Liver (tissue), 9 donors: ENCODE results near the gene ZSCAN2. TPM values are rescaled to one million over a fixed set of nuclear protein-coding genes. Genes with fewer than 3 reads are reported as not detected.

Experiments
- DNase-seq: peaks from one replicate; pipeline ENCODE4 v3.0.0-alpha.2; 2017; ENCODE audit warnings: low spot score
- H3K27ac ChIP-seq, 2 donors: one replicate each; pipeline ENCODE4 v1.7.0; 2013; ENCODE audit warnings: inconsistent platforms in 2 of 2, low read length in 2 of 2, control low read depth in 1 of 2, low read depth in 1 of 2, mild to moderate bottlenecking in 1 of 2
- H3K27me3 ChIP-seq, 4 donors: one replicate each; pipeline versions ENCODE4 v1.6.1 to v1.7.0; 2013; ENCODE audit warnings: low read length in 3 of 4, inconsistent platforms in 1 of 4, mild to moderate bottlenecking in 1 of 4, moderate library complexity in 1 of 4; ENCODE audit not compliant: control insufficient read depth in 4 of 4, insufficient read depth in 4 of 4
- H3K36me3 ChIP-seq, 4 donors: one replicate each; pipeline versions ENCODE4 v1.6.1 to v1.7.0; 2013; ENCODE audit warnings: low read length in 3 of 4, mild to moderate bottlenecking in 3 of 4, low read depth in 1 of 4, moderate library complexity in 1 of 4; ENCODE audit not compliant: control insufficient read depth in 4 of 4, insufficient read depth in 3 of 4
- H3K4me1 ChIP-seq, 4 donors: one replicate each; pipeline versions ENCODE4 v1.6.1 to v1.7.0; 2013; ENCODE audit warnings: low read length in 3 of 4, mild to moderate bottlenecking in 3 of 4, moderate library complexity in 1 of 4; ENCODE audit not compliant: control insufficient read depth in 4 of 4, insufficient read depth in 4 of 4
- H3K4me3 ChIP-seq, 3 donors: one replicate each; pipeline versions ENCODE4 v1.6.1 to v1.7.0; 2013; ENCODE audit warnings: low read length in 3 of 3, control low read depth in 1 of 3, low read depth in 1 of 3, mild to moderate bottlenecking in 1 of 3
- H3K9ac ChIP-seq, 2 donors: one replicate each; pipeline ENCODE4 v1.7.0; 2013; ENCODE audit warnings: low read length in 2 of 2, mild to moderate bottlenecking in 2 of 2, moderate library complexity in 2 of 2, control low read depth in 1 of 2, low read depth in 1 of 2
- H3K9me3 ChIP-seq, 4 donors: one replicate each; pipeline versions ENCODE4 v1.6.1 to v1.7.0; 2013; ENCODE audit warnings: low read length in 3 of 4; ENCODE audit not compliant: control insufficient read depth in 4 of 4
- ATF3 ChIP-seq: IDR thresholded peaks from 2 replicates; pipeline ENCODE4 v1.6.1; 2016; ENCODE audit warnings: antibody characterized with exemption
- EGR1 ChIP-seq, 2 donors: IDR thresholded peaks; 2 replicates each; pipeline ENCODE4 v1.6.1; 2016 to 2018; ENCODE audit warnings: antibody characterized with exemption in 2 of 2, low read depth in 2 of 2
- FOXA1 ChIP-seq: IDR thresholded peaks from 2 replicates; pipeline ENCODE4 v1.6.1; 2016; ENCODE audit warnings: antibody characterized with exemption
- FOXA2 ChIP-seq: IDR thresholded peaks from 2 replicates; pipeline ENCODE4 v1.6.1; 2016; ENCODE audit warnings: antibody characterized with exemption
- GABPA ChIP-seq, 2 donors: IDR thresholded peaks in 1 of 2; conservative IDR thresholded peaks in 1 of 2; 2 replicates each; pipeline ENCODE4 v1.6.1; 2016; ENCODE audit warnings: antibody characterized with exemption in 2 of 2, mild to moderate bottlenecking in 1 of 2, moderate library complexity in 1 of 2
- HNF4A ChIP-seq, 2 donors: conservative IDR thresholded peaks; 2 replicates each; pipeline ENCODE4 v1.6.1; 2016; ENCODE audit warnings: antibody characterized with exemption in 2 of 2, mild to moderate bottlenecking in 2 of 2
- HNF4G ChIP-seq: IDR thresholded peaks from 2 replicates; pipeline ENCODE4 v1.6.1; 2016; ENCODE audit warnings: antibody characterized with exemption
- JUND ChIP-seq, 2 donors: IDR thresholded peaks; 2 replicates each; pipeline ENCODE4 v1.6.1; 2016; ENCODE audit warnings: antibody characterized with exemption in 2 of 2
- MAX ChIP-seq: IDR thresholded peaks from 2 replicates; pipeline ENCODE4 v1.6.1; 2016; ENCODE audit warnings: antibody characterized with exemption
- NR2F2 ChIP-seq: IDR thresholded peaks from 2 replicates; pipeline ENCODE4 v1.6.1; 2016; ENCODE audit warnings: antibody characterized with exemption
- RAD21 ChIP-seq, 2 donors: IDR thresholded peaks; 2 replicates each; pipeline ENCODE4 v1.6.1; 2016; ENCODE audit warnings: antibody characterized with exemption in 2 of 2, mild to moderate bottlenecking in 2 of 2
- RXRA ChIP-seq, 2 donors: IDR thresholded peaks; 2 replicates each; pipeline ENCODE4 v1.6.1; 2017 to 2018; ENCODE audit warnings: antibody characterized with exemption in 2 of 2, mild to moderate bottlenecking in 1 of 2
- SP1 ChIP-seq: IDR thresholded peaks from 2 replicates; pipeline ENCODE4 v1.6.1; 2018; ENCODE audit warnings: antibody characterized with exemption, mild to moderate bottlenecking
- TAF1 ChIP-seq: conservative IDR thresholded peaks from 2 replicates; pipeline ENCODE4 v1.6.1; 2016; ENCODE audit warnings: antibody characterized with exemption, mild to moderate bottlenecking
- YY1 ChIP-seq: IDR thresholded peaks from 2 replicates; pipeline ENCODE4 v1.6.1; 2016; ENCODE audit warnings: antibody characterized with exemption, mild to moderate bottlenecking
- WGBS: extraction: QIAGEN DNeasy Blood & Tissue Kit; methylation state at CpG from one replicate; pipeline ENCODE4 v1.1.7; 2013; 5-methylcytosine and 5-hydroxymethylcytosine counted together
- polyA plus RNA-seq, 2 donors: library from polyadenylated mRNA; stranded (reverse) in 1 of 2; unstranded in 1 of 2; fragments of 200-250 nt in 1 of 2; fragments of >200 nt in 1 of 2; fragmentation: Nextera tagmentation in 1 of 2; extraction: Ambion mirVana in 1 of 2; gene quantifications; one replicate each; pipeline versions ENCODE4 v1.2.1 to v1.2.3, GENCODE V29; 2013 to 2015
- total RNA-seq, 2 donors: library from RNA; depleted of rRNA; stranded (reverse); fragments of >200 nt; gene quantifications; one replicate each; pipeline ENCODE4 v1.2.3, GENCODE V29; 2014
- TF ChIP-seq, protein P1 (sequence below): IDR thresholded peaks from 2 replicates; pipeline ENCODE4 v1.6.1; 2016; ENCODE audit warnings: antibody characterized with exemption, mild to moderate bottlenecking
- TF ChIP-seq, protein P2 (sequence below): IDR thresholded peaks from 2 replicates; pipeline ENCODE4 v1.6.1; 2016; ENCODE audit warnings: antibody characterized with exemption
- TF ChIP-seq, protein P3 (sequence below): fragments of 150-350 bp; IDR thresholded peaks from 2 replicates; pipeline ENCODE4 v1.5.1; 2017; ENCODE audit warnings: improper control_type of control experiment, low read depth, low read length; ENCODE audit not compliant: missing input control
- donor health status: healthy.
- donor health status: healthy.
- donor health status: healthy.
- donor health status: healthy.
- donor health status: healthy.

ZSCAN2 gene
- total and polyA plus RNA-seq, 4 donors, result 5.4 to 11.0 (median 7.9) TPM

GRCh38 chr15:84608707-84609284 lies 8.0 kb downstream of the ZSCAN2 start:
- H3K9ac ChIP-seq, result no peak overlapping the region
- peaks cover 1 to 6% (median 4%) of the 10 kb centered on the region in 4 donors for H3K36me3 ChIP-seq
- H3K27ac ChIP-seq, result no peak overlapping the region
- H3K27me3 ChIP-seq, result no peaks in the 10 kb centered on the region
- WGBS, result 85% methylated on average over 1 of the region's 1 CpG
- DNase-seq, result no peak
- no peak overlapping the region for H3K4me3 ChIP-seq
- no peaks in the 10 kb centered on the region for H3K9me3 ChIP-seq
- TF ChIP-seq TAF1 (no peak), FOXA2 (no peak), NR2F2 (no peak), HNF4G (no peak), SP1 (no peak), EGR1 (IDR thresholded peaks at IDR 0.05; ENCODE audit: low read depth in 2 of 2) (no peak), YY1 (no peak)
- TF ChIP-seq, protein P1, sequence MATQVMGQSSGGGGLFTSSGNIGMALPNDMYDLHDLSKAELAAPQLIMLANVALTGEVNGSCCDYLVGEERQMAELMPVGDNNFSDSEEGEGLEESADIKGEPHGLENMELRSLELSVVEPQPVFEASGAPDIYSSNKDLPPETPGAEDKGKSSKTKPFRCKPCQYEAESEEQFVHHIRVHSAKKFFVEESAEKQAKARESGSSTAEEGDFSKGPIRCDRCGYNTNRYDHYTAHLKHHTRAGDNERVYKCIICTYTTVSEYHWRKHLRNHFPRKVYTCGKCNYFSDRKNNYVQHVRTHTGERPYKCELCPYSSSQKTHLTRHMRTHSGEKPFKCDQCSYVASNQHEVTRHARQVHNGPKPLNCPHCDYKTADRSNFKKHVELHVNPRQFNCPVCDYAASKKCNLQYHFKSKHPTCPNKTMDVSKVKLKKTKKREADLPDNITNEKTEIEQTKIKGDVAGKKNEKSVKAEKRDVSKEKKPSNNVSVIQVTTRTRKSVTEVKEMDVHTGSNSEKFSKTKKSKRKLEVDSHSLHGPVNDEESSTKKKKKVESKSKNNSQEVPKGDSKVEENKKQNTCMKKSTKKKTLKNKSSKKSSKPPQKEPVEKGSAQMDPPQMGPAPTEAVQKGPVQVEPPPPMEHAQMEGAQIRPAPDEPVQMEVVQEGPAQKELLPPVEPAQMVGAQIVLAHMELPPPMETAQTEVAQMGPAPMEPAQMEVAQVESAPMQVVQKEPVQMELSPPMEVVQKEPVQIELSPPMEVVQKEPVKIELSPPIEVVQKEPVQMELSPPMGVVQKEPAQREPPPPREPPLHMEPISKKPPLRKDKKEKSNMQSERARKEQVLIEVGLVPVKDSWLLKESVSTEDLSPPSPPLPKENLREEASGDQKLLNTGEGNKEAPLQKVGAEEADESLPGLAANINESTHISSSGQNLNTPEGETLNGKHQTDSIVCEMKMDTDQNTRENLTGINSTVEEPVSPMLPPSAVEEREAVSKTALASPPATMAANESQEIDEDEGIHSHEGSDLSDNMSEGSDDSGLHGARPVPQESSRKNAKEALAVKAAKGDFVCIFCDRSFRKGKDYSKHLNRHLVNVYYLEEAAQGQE, result no peak
- H3K4me1 ChIP-seq, result peaks cover 16 to 45% (median 26%) of the 10 kb centered on the region in 4 donors

DNA sequence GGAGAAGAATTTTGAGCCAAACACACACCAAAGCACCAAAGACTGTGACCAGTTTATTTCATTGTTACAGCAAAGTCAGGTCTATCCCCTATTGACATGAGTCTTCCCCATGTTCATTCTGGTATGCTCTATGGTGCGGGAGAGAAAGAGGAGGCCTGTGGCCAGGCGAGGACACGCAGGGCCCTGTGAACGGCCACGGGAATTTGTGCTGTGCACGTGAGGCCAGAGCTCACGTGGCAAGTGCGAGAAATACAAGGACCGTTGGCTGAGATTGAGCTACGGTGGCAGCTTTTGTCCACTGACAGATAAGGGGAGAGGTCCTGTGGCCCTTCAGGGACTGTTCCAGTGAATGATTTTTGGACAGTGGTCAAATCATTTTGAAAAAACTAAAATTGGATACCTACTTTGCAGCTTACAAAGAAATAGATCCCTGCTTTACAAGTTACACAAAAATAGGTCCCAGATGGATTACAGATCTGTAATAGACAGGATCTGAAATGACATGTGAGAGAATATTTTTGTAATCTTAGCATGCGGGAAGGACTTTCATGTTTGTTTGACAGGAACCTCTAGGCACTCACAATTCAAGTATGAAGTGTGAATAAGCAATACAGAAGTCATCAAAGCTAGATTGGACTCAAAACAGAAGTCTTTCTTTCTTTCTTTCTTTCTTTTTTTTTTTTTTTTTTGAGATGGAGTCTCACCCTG lies 9.2 kb downstream of the ZSCAN2 start:
- peak; percentile 17 for TF ChIP-seq SP1
- peak; percentile 10 to 45 for TF ChIP-seq HNF4A (conservative IDR thresholded peaks at IDR 0.05)
- TF ChIP-seq, protein P2, sequence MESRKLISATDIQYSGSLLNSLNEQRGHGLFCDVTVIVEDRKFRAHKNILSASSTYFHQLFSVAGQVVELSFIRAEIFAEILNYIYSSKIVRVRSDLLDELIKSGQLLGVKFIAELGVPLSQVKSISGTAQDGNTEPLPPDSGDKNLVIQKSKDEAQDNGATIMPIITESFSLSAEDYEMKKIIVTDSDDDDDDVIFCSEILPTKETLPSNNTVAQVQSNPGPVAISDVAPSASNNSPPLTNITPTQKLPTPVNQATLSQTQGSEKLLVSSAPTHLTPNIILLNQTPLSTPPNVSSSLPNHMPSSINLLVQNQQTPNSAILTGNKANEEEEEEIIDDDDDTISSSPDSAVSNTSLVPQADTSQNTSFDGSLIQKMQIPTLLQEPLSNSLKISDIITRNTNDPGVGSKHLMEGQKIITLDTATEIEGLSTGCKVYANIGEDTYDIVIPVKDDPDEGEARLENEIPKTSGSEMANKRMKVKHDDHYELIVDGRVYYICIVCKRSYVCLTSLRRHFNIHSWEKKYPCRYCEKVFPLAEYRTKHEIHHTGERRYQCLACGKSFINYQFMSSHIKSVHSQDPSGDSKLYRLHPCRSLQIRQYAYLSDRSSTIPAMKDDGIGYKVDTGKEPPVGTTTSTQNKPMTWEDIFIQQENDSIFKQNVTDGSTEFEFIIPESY, result no peak
- no peak for TF ChIP-seq ATF3
- peak; percentile 14 for TF ChIP-seq FOXA1
- TF ChIP-seq EGR1 (IDR thresholded peaks at IDR 0.05; ENCODE audit: low read depth in 2 of 2), result no peak
- TF ChIP-seq TAF1, result no peak
- TF ChIP-seq RAD21 (IDR thresholded peaks at IDR 0.05), result no peak
- peak; percentile 82 for TF ChIP-seq MAX
- TF ChIP-seq HNF4G, result no peak
- no peak for TF ChIP-seq NR2F2
- TF ChIP-seq, protein P3, sequence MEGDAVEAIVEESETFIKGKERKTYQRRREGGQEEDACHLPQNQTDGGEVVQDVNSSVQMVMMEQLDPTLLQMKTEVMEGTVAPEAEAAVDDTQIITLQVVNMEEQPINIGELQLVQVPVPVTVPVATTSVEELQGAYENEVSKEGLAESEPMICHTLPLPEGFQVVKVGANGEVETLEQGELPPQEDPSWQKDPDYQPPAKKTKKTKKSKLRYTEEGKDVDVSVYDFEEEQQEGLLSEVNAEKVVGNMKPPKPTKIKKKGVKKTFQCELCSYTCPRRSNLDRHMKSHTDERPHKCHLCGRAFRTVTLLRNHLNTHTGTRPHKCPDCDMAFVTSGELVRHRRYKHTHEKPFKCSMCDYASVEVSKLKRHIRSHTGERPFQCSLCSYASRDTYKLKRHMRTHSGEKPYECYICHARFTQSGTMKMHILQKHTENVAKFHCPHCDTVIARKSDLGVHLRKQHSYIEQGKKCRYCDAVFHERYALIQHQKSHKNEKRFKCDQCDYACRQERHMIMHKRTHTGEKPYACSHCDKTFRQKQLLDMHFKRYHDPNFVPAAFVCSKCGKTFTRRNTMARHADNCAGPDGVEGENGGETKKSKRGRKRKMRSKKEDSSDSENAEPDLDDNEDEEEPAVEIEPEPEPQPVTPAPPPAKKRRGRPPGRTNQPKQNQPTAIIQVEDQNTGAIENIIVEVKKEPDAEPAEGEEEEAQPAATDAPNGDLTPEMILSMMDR, result no peak
- TF ChIP-seq JUND (IDR thresholded peaks at IDR 0.05), result no peak
- no peak for TF ChIP-seq YY1
- TF ChIP-seq RXRA (IDR thresholded peaks at IDR 0.05), result peak in 1 of 2 donors; percentile 49
- TF ChIP-seq, protein P1, result no peak
- TF ChIP-seq FOXA2, result no peak
- TF ChIP-seq GABPA (IDR thresholded peaks at IDR 0.05 in 1 of 2, conservative IDR thresholded peaks at IDR 0.05 in 1 of 2), result no peak
- no peak for DNase-seq
- Histone ChIP-seq H3K9ac (no peak overlapping the region), H3K4me1 (peaks cover 16 to 42% (median 23%) of the 10 kb centered on the region in 4 donors), H3K36me3 (peaks cover 0 to 6% (median under 1%) of the 10 kb centered on the region in 4 donors), H3K27ac (peak overlapping the region in 1 of 2 donors; percentile 61), H3K9me3 (no peaks in the 10 kb centered on the region), H3K27me3 (no peaks in the 10 kb centered on the region), H3K4me3 (no peak overlapping the region)
- WGBS, result 51% methylated on average over 11 of the region's 11 CpGs
